GM21423 (cell line): Measurements from ENCODE around the gene KRT76.

Experiments used
- ATAC-seq: cut with Tn5 transposase; IDR thresholded peaks from one replicate; pipeline ENCODE4 v1.9.1; 2021; ENCODE audit warnings: mild to moderate bottlenecking, moderate library complexity; ENCODE audit not compliant: unreplicated experiment

Gene KRT76

GRCh38 chr12:52742196-52742580 is 35.0 kb downstream of the KRT76 start:
- no peak for ATAC-seq

GRCh38 chr12:52741375-52742195 is 35.6 kb downstream of the KRT76 start:
- ATAC-seq, result no peak

GRCh38 chr12:52740584-52740983 is 36.6 kb downstream of the KRT76 start:
- ATAC-seq, result no peak

- no peak for ATAC-seq
These were observed 37.2 kb downstream of the KRT76 start for GRCh38 chr12:52739963-52740362.

- no peak for ATAC-seq
These were observed 41.1 kb downstream of the KRT76 start for GRCh38 chr12:52735816-52736632.

- ATAC-seq, result no peak
These were observed 42.0 kb downstream of the KRT76 start for GRCh38 chr12:52735106-52735505.

GRCh38 chr12:52730793-52731192 is 46.4 kb downstream of the KRT76 start:
- no peak for ATAC-seq

- no peak for ATAC-seq
These were observed 46.8 kb downstream of the KRT76 start for GRCh38 chr12:52730383-52730782.

- ATAC-seq, result no peak
These were observed 48.0 kb downstream of the KRT76 start for GRCh38 chr12:52729147-52729546.

GRCh38 chr12:52728374-52728773 is 48.8 kb downstream of the KRT76 start:
- ATAC-seq, result no peak

- no peak for ATAC-seq
These were observed 50.1 kb downstream of the KRT76 start for GRCh38 chr12:52727037-52727436.

- ATAC-seq, result no peak
These were observed 50.7 kb downstream of the KRT76 start for GRCh38 chr12:52726451-52726850.

- no peak for ATAC-seq
These were observed 52.8 kb downstream of the KRT76 start for GRCh38 chr12:52724384-52724783.

GRCh38 chr12:52722680-52723079 is 54.5 kb downstream of the KRT76 start:
- no peak for ATAC-seq

- ATAC-seq, result no peak
These were observed 55.2 kb downstream of the KRT76 start for GRCh38 chr12:52721838-52722470.

GRCh38 chr12:52720365-52720886 is 56.7 kb downstream of the KRT76 start:
- no peak for ATAC-seq
